Lower lobe of right lung (tissue), 2 donors: ENCODE data around the gene CYP4X1. TPM values are rescaled to one million over a fixed set of nuclear protein-coding genes. Genes with fewer than 3 reads are reported as not detected.
"Not testable (repeated sequence)": the region's sequence is repeated elsewhere in the genome, so short reads cannot be mapped to it uniquely, and the experiment has no call there.

Experiments used
- ATAC-seq, 2 donors: fragments of 200-7000 bp; cut with Tn5 transposase; one replicate each; pipeline ENCODE4 v1.9.1; 2020 to 2022; ENCODE audit warnings: mild to moderate bottlenecking in 2 of 2, moderate library complexity in 2 of 2
- DNase-seq: peaks from one replicate; pipeline ENCODE4 v3.0.0-alpha.2; 2020
- H3K27ac ChIP-seq: fragments of 200-600 bp; one replicate; pipeline ENCODE4 v1.8.0; 2022
- H3K27me3 ChIP-seq: fragments of 200-600 bp; one replicate; pipeline ENCODE4 v1.8.0; 2022; ENCODE audit warnings: low read depth
- H3K36me3 ChIP-seq: fragments of 200-600 bp; one replicate; pipeline ENCODE4 v1.8.0; 2022; ENCODE audit warnings: mild to moderate bottlenecking
- H3K4me1 ChIP-seq: fragments of 200-600 bp; one replicate; pipeline ENCODE4 v1.8.0; 2022
- H3K4me3 ChIP-seq: fragments of 200-600 bp; one replicate; pipeline ENCODE4 v1.8.0; 2022; ENCODE audit warnings: mild to moderate bottlenecking
- H3K9me3 ChIP-seq: fragments of 200-600 bp; one replicate; pipeline ENCODE4 v1.8.0; 2022
- intact Hi-C: fragments of 100-400 bp; cut with DNase I; formaldehyde crosslinking; loops from one replicate; pipeline ENCODE4 v1.11.0; 2022
- total RNA-seq: library from RNA; stranded (reverse); fragmentation: NEBNext Ultra II Directional; extraction: Animal tissue kit (Norgen Biotek cat#: 25700); gene quantifications from one replicate; pipeline ENCODE4 v1.2.1, GENCODE V29; 2021
- TF ChIP-seq, protein P1 (sequence below): fragments of 200-600 bp; IDR thresholded peaks from one replicate; pipeline ENCODE4 v1.8.0; 2022; ENCODE audit warnings: antibody characterized with exemption, mild to moderate bottlenecking
- donor health status: DM: no; HTN: yes; CAD: no; lungs with severe emphysema.

Gene CYP4X1
- total RNA-seq, 1 donor from 2014 or later, result 12.8 TPM

- intact Hi-C loops, result no loop called here
- TF ChIP-seq, protein P1, sequence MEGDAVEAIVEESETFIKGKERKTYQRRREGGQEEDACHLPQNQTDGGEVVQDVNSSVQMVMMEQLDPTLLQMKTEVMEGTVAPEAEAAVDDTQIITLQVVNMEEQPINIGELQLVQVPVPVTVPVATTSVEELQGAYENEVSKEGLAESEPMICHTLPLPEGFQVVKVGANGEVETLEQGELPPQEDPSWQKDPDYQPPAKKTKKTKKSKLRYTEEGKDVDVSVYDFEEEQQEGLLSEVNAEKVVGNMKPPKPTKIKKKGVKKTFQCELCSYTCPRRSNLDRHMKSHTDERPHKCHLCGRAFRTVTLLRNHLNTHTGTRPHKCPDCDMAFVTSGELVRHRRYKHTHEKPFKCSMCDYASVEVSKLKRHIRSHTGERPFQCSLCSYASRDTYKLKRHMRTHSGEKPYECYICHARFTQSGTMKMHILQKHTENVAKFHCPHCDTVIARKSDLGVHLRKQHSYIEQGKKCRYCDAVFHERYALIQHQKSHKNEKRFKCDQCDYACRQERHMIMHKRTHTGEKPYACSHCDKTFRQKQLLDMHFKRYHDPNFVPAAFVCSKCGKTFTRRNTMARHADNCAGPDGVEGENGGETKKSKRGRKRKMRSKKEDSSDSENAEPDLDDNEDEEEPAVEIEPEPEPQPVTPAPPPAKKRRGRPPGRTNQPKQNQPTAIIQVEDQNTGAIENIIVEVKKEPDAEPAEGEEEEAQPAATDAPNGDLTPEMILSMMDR, result no peak
- Histone ChIP-seq H3K27me3 (no peaks in the 10 kb centered on the region), H3K27ac (no peak overlapping the region), H3K4me3 (no peak overlapping the region), H3K36me3 (no peaks in the 10 kb centered on the region), H3K9me3 (no peaks in the 10 kb centered on the region), H3K4me1 (no peaks in the 10 kb centered on the region)
- DNase-seq (no peak), ATAC-seq (no peak)
These were observed 35.9 kb downstream of the CYP4X1 start for GRCh38 chr1:47059376-47059775.

- Histone ChIP-seq H3K9me3 (no peaks in the 10 kb centered on the region), H3K36me3 (no peaks in the 10 kb centered on the region), H3K27me3 (no peaks in the 10 kb centered on the region), H3K4me3 (no peak within 1 kb of the TSS), H3K27ac (no peak within 1 kb of the TSS), H3K4me1 (no peaks in the 10 kb centered on the region)
- intact Hi-C loops, result no loop called here
- DNase-seq (no peak), ATAC-seq (no peak)
- TF ChIP-seq, protein P1, result no peak
These were observed 43.7 kb downstream of the CYP4X1 start, which contains the start of gene CYP4Z1 for GRCh38 chr1:47067097-47067594. Gene CYP4Z1, plus strand, starts transcription at chr1:47067231. Its CDS starts 260 bp downstream, at chr1:47067491.

GRCh38 chr1:47069080-47069479 lies 45.6 kb downstream of the CYP4X1 start:
- H3K36me3 ChIP-seq, H3K4me1 ChIP-seq, H3K27ac ChIP-seq, H3K9me3 ChIP-seq, intact Hi-C loops, H3K27me3 ChIP-seq, DNase-seq, H3K4me3 ChIP-seq: not testable (repeated sequence)
- peak in 1 of 2 donors; percentile 51 for ATAC-seq

GRCh38 chr1:47069509-47069908 lies 46.0 kb downstream of the CYP4X1 start:
- ATAC-seq, H3K27me3 ChIP-seq, H3K9me3 ChIP-seq, DNase-seq, intact Hi-C loops, H3K36me3 ChIP-seq, H3K4me1 ChIP-seq, H3K4me3 ChIP-seq, H3K27ac ChIP-seq: not testable (repeated sequence)

DNA sequence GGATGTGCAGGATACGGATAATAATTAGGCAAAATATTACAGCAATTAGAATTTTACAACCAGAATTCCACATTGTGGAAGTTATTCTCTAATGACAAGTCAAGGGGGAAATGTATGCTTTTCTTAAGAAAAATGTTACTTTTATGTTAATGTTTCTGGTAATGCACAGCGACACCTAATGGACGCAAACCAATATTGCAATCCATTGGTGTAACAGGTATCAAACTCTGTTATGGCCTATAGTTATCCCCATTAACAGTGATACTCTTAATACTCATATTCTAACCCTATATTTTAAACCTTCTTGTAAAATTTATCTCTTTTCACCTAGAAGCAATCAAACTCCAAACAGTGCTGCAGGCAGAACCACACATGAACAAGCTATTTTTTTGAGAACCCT lies 65.9 kb downstream of the CYP4X1 start:
- H3K27ac ChIP-seq, H3K4me1 ChIP-seq, ATAC-seq, H3K4me3 ChIP-seq, DNase-seq, intact Hi-C loops, H3K9me3 ChIP-seq, H3K36me3 ChIP-seq, H3K27me3 ChIP-seq: not testable (repeated sequence)
- TF ChIP-seq, protein P1, result peak; percentile 51

DNA sequence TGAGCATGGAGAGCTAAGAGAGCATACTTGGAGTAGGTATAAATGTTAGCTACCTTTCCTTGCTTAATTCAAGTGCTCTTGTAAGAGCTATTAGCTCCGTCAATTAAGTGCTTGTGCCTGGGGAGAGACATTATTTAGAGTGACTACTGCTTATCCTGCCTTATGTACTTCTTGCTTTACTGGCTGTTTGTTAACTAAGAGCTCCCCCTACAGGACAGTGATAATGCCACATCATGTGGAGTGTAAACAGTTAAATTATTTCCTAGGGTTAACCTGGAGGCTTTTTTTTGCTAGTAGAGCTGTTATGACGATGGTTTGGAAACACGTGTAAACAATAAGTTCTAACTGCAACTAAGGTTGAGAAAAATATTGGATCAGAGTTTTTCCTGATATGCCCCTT lies 68.0 kb downstream of the CYP4X1 start:
- intact Hi-C loops, H3K36me3 ChIP-seq, H3K27me3 ChIP-seq, H3K27ac ChIP-seq, DNase-seq, H3K9me3 ChIP-seq, H3K4me1 ChIP-seq, H3K4me3 ChIP-seq: not testable (repeated sequence)
- peak; percentile 24 to 41 for ATAC-seq
- TF ChIP-seq, protein P1, result peak; percentile 33

Other genes with a start within 250 kb of the CYP4X1 start
- gene CYP4B1, start 224.6 kb upstream of the CYP4X1 start, total RNA-seq, result 210 TPM
- gene CYP4A11, start 82.2 kb upstream of the CYP4X1 start, total RNA-seq, result not detected
- 1.4 TPM for gene CYP4Z1, start 43.6 kb downstream of the CYP4X1 start, total RNA-seq
- not detected for gene CYP4A22, start 113.8 kb downstream of the CYP4X1 start, total RNA-seq
- 22.6 TPM for gene PDZK1IP1, start 166.4 kb downstream of the CYP4X1 start, total RNA-seq
- 15.4 TPM for gene TAL1, start 208.6 kb downstream of the CYP4X1 start, total RNA-seq